ENCODE data around the gene HKDC1.

The HKDC1 gene

GRCh38 chr10:69217119-69217754 is 2.9 kb upstream of the HKDC1 start:
- DNase-seq = no peak

GRCh38 chr10:69218831-69219230 is 1.3 kb upstream of the HKDC1 start:
- no peak for DNase-seq

GRCh38 chr10:69220507-69220906 is 375 bp downstream of the HKDC1 start:
- DNase-seq = no peak

GRCh38 chr10:69222157-69223027 is 2.3 kb downstream of the HKDC1 start:
- no peak for DNase-seq

- no peak for DNase-seq
Measured at GRCh38 chr10:69223028-69223342, 2.9 kb downstream of the HKDC1 start.

GRCh38 chr10:69224862-69225657 is 4.9 kb downstream of the HKDC1 start:
- no peak for DNase-seq

- no peak for DNase-seq
Measured at GRCh38 chr10:69225681-69226080, 5.5 kb downstream of the HKDC1 start.

- DNase-seq = no peak
Measured at GRCh38 chr10:69226919-69227450, 6.9 kb downstream of the HKDC1 start.

- DNase-seq = no peak
Measured at GRCh38 chr10:69228151-69228550, 8.0 kb downstream of the HKDC1 start.

- no peak for DNase-seq
Measured at GRCh38 chr10:69229616-69229916, 9.4 kb downstream of the HKDC1 start.

GRCh38 chr10:69230128-69230527 is 10.0 kb downstream of the HKDC1 start:
- DNase-seq = no peak

- no peak for DNase-seq
Measured at GRCh38 chr10:69232252-69232651, 12.1 kb downstream of the HKDC1 start.

- no peak for DNase-seq
Measured at GRCh38 chr10:69232736-69233480, 12.8 kb downstream of the HKDC1 start.

- no peak for DNase-seq
Measured at GRCh38 chr10:69234447-69234846, 14.3 kb downstream of the HKDC1 start.

GRCh38 chr10:69237528-69238159 is 17.5 kb downstream of the HKDC1 start:
- DNase-seq = peak; percentile 4

- DNase-seq = no peak
Measured at GRCh38 chr10:69239136-69239535, 19.0 kb downstream of the HKDC1 start.

- DNase-seq = no peak
Measured at GRCh38 chr10:69239816-69240434, 19.8 kb downstream of the HKDC1 start.

- no peak for DNase-seq
Measured at GRCh38 chr10:69240455-69240854, 20.3 kb downstream of the HKDC1 start.

- no peak for DNase-seq
Measured at GRCh38 chr10:69241575-69241974, 21.4 kb downstream of the HKDC1 start.

GRCh38 chr10:69242040-69242851 is 22.1 kb downstream of the HKDC1 start:
- no peak for DNase-seq

GRCh38 chr10:69242852-69243212 is 22.7 kb downstream of the HKDC1 start:
- no peak for DNase-seq

Data from NCI-H2029 treated with DMSO at 0.1 percent for 48 hours (cell line).